NCI-H1105 treated with DMSO at 0.1 percent for 48 hours (cell line): ENCODE results near the gene TEF.
"Not testable (repeated sequence)": the region's sequence is repeated elsewhere in the genome, so short reads cannot be mapped to it uniquely, and the experiment has no call there.

Source experiments
- DNase-seq: peaks from one replicate; lab custom pipeline; 2025; lab: John Stamatoyannopoulos, UW

TEF gene

DNA sequence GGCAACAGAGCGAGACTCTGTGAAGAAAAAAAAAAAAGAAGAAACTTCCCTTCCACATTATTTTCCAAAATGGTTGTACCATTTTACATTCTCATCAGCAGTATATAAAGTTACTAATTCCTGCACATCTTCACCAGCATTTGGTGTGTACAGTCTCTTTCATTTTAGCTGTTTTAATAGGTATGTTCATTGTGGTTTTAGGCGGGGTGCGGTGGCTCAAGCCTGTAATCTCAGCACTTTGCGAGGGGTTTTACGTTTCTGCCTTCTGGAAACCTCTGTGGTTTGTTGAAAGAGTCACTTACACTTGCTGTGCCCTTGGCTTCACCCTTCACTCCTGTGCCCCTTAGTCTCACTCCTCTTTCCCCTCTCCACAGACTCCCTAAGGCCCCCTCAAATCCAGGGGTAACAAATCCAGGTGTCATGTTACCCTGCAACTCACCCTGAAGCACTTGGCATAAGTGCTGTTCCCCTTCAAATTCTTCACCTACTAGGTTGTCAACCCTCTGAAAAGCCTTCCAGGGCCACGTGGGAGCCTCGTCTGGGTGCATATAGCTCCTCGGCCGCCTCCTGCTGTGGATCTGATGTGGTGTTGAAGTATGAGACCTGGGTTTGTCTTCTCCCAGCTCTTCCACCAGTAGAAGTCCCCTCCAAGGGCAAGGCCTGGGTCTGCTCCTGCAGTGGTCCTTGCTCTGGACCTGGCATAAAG lies 44.1 kb downstream of the TEF start:
- no peak for DNase-seq

GRCh38 chr22:41429232-41429950 lies 47.6 kb downstream of the TEF start:
- no peak for DNase-seq

- no peak for DNase-seq
These were observed 48.2 kb downstream of the TEF start for GRCh38 chr22:41429951-41430332.

DNA sequence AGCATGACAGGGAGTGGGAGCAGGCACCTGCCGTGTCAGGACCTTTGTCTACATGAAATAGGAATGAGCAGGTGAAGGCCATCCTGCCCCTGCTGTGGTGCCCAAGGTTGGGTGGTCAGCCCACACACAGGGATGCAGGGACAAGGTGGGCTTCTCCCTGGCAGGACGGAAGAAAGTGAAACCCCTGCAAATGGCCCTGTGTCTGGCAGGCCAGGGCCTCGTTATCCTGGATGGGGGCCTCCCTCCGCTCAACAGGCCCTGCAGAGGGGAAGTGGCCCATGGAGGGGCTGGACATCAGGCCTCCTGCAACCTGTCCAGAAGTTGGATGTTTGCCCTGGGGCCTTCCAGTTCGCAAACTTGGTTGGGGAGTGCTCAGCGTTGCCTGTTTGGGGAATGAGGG lies 49.9 kb downstream of the TEF start:
- DNase-seq: no peak

GRCh38 chr22:41433480-41433879 lies 51.7 kb downstream of the TEF start:
- DNase-seq: not testable (repeated sequence)

DNA sequence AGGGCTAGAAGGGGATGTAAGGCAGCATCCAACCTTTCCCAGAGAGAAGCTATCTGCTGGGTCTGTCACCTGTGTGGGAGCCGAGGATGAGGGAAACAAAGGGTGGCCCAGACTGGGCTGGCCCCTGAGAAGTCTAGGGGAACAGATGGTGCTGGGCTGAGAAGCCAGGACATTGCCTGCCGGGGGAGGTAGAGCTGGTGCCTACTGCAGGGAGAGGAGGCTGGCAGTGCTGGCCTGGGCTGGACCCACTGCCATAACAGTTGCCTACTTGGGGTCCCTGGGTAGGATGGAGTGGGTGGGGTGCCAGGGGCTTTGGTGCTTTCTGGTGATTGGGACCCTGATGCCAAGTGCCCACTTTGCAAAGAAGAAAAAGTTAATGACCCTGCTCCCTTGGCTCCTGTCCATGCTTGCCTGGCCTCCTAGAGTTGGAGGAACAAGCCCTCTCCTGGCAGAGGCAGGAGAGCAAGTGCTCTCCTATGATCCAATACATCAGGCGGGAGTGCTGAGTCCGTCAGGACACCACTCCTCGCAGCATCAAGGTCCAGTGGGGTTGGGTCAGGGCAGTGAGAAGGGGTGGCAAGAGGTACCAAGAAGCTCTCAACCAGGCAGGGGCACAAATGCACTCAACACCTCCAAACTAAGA lies 52.7 kb downstream of the TEF start:
- not testable (repeated sequence) for DNase-seq

DNA sequence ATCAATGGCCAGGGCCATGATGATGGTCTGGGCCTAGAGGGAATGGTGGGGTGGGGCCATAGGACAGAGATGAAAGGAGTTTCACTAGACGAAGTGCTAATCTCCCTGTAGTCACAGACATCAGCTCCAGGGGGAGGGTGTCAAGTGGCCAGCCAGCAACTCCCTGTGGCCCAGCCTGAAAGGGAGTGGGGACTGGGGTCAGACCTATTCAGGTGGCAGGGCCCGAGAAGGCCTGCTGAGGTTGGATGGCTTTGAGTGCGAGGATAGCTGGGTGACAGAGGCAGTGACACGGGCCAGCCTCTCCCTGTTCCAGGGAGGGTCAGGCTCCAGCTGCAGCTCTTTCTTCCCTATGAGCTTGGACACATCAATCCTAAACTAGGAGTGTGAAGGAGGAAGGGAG lies 53.8 kb downstream of the TEF start:
- DNase-seq: no peak

DNA sequence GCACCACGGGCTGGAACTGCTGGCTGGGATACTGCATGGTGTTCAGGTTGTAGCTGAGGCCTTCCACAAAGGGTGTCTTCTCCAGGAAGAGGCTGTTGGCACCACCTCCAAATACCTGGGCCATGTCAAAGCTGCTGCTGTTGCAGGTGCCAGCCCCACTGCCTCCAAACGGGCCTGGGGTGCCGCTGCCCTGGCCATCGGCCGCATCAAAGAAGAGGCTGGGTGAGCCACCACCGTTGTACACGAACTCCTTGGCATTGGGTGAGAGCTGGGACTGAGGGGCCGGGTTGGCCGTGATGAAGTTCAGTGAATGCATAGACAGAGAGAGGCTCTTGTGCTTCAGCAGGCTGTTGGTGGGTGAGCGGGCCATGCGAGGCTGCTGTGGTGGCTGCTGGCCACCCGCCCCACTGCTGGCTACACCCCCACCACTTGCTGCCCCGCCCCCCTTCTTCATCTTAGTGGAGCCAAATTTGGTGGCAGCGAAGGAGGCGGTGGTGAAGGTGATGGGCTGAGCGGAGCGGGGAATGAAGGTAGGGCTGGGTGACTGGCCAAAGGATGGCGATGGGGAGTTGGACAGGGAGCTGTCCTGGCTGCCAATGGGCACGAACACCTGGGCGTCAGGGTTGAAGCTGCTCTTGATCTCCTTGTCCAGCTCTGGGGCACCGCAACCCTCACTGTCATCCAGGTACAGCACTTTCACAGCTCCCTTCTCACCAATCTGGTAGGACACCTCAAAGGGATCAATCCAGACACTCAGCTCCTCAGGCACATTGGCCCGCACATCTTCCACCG lies 54.8 kb downstream of the TEF start:
- no peak for DNase-seq

- no peak for DNase-seq
These were observed 55.5 kb downstream of the TEF start for GRCh38 chr22:41437198-41437597.

- not testable (repeated sequence) for DNase-seq
These were observed 58.8 kb downstream of the TEF start for GRCh38 chr22:41440511-41440910.

DNA sequence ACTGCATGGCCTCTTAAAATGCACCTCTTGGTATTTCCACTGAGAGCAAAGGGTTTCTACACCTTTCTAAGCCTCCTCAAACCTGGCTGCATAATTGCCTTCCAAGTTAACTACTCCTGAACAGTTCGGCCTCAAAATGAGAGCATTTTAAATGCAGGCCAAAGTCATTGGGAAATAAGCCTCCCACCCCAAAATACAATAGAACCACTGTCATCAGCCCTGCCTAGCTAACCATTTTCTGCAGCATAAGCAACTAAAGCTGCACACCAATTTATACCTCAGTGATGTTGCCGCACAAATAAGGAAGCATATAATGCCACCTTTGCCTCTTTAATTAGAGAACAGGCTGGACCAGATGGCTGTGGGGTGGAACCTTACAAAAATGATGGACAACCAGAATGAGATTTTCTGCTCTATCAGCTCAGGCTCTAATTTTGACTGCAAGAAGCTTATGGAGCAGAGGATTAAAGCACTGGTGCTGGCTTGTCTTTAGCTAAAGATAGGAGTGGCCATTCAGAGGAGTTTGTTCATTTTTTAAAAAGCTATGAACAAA lies 60.6 kb downstream of the TEF start:
- no peak for DNase-seq

DNA sequence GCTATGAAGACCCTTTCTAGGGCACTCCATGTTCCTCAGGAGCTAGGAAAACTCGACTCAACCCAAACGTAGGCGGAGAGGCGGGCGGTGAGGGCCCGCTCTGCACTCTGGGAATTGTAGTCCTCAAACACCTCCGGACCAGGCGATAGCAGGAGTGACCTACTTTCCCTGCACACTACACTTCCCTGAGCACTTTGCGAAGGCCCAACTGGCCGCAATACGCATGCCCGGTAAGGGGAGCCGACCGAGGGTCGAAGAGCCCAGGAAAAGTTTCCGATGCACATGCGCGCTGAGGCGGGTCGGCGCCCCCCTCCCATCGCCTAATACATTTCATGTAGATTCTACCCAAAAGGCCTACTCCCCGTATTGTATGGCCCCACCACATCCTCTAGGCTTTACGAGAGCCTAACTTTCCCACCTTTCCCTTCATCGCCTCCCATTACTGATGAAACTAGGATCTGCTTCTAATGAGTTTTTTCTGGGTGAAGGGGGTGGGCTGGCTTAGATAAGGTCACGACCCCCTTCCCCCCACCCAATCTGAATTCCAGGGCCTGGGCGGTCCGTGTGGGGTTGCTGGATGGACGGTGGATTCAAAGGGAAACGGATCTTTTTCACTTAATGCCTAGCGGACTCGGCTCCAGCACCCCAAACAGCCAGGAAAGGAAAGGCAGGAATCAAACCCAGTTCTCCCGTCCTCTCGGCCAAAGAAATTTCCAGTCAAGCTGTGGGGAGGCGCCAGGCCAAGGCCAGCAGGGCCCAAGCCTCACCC lies 62.8 kb downstream of the TEF start:
- DNase-seq: peak; percentile 96

DNA sequence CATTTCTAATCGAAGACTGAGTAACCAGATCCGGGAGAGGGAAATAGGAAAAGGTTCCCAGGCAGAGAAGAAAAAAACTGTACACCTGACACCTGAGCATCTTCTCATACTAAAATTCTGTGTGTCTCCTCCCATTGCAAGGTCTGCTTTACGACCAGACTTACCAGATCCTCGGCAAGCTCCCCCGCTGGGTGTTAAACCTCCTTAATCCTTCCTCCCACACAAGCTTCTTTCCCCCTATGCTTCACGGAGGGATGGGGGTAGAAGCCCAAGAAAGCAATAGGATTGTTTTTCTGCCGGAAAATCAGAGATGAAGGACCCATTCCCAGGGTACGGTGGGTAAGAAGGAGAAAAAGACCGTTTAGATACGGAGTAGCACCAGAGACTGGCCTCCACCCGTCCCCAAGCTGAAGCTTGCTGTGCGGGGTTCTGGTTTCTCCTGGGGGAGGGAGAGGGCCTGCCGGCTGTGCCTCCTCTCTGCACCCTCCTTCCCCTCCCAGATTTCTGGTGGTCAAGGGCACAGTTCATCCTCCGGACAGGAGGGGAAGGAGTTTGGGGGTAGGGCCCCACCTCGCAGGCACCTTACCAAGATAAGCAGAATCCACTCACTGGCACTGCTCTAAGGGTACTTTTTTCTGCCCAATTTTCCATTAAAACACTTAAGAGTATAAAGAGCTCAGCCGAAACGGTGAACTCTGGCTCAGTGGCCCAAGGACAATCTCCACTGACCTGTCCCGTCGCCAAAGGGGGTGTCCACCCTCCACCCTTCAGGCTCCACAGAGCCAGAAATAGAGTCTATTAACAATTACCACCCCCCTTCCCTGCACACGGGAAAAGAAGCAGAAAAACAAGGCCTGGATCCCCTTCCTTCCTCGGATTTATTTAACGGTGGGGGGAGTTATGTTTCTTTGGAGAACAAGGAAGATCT lies 63.7 kb downstream of the TEF start:
- peak; percentile 37 for DNase-seq

GRCh38 chr22:41446057-41446501 lies 64.3 kb downstream of the TEF start:
- DNase-seq: peak; percentile 14

GRCh38 chr22:41446639-41447434 lies 65.1 kb downstream of the TEF start, which contains the start of gene TOB2:
TOB2 (minus strand) TSS chr22:41446801; CDS start chr22:41437345, 9,456 bp downstream.
- peak; percentile 87 for DNase-seq

- DNase-seq: peak; percentile 63
These were observed 65.9 kb downstream of the TEF start for GRCh38 chr22:41447435-41448188.

DNA sequence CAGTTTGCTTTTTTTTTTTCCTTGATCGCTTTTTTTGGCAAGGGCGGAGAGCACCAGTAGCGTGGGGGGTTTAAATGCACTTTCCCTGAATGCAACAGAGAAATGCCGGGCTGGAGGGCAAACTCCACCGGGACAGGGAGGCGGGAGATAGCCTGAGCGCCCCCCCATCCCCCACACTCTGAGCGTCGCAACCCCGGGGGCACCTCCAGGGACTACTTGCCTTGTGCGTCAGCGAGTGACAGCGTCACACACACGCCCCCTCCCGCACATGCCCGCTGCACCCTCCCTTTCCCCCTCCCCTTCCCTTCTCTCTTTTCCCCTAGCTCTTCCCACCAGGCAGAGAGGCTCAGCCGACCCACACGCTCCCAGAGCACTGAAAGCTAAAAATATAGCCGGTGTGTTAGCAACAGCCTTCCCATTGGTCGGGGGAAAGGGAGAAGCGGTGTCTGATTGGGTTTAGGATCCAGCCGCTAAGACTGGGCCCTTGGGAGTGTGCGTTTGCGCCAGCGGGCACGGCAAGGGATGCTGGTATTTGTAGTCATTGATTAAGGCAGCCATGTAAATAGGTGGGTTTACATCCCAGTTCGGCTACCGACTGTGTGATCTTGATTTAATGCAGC lies 66.6 kb downstream of the TEF start:
- DNase-seq: peak; percentile 98
